Measurements from ENCODE around the gene TMPRSS6.

Gene TMPRSS6

GRCh38 chr22:37112084-37112728 lies 2.7 kb upstream of the TMPRSS6 start:
- DNase-seq, result peak in 1 of 3 experiments; percentile 2

- no peak for DNase-seq
These were observed 1.7 kb upstream of the TMPRSS6 start for GRCh38 chr22:37111156-37111717.

GRCh38 chr22:37107816-37108621 lies 1.5 kb downstream of the TMPRSS6 start:
- peak in 1 of 3 experiments; percentile 1 for DNase-seq

GRCh38 chr22:37105990-37106389 lies 3.5 kb downstream of the TMPRSS6 start:
- DNase-seq, result no peak

GRCh38 chr22:37105154-37105553 lies 4.4 kb downstream of the TMPRSS6 start:
- DNase-seq, result no peak

GRCh38 chr22:37103656-37104452 lies 5.7 kb downstream of the TMPRSS6 start:
- no peak for DNase-seq

- DNase-seq, result no peak
These were observed 6.4 kb downstream of the TMPRSS6 start for GRCh38 chr22:37103151-37103550.

GRCh38 chr22:37101311-37102066 lies 8.0 kb downstream of the TMPRSS6 start:
- no peak for DNase-seq

GRCh38 chr22:37100589-37101127 lies 8.9 kb downstream of the TMPRSS6 start:
- DNase-seq, result peak in 1 of 3 experiments; percentile 55

GRCh38 chr22:37098976-37099591 lies 10.4 kb downstream of the TMPRSS6 start:
- peak in 1 of 3 experiments; percentile 0 for DNase-seq

GRCh38 chr22:37097346-37097745 lies 12.2 kb downstream of the TMPRSS6 start:
- DNase-seq, result no peak

GRCh38 chr22:37095113-37095512 lies 14.4 kb downstream of the TMPRSS6 start:
- no peak for DNase-seq

- DNase-seq, result no peak
These were observed 15.3 kb downstream of the TMPRSS6 start for GRCh38 chr22:37094239-37094638.

- DNase-seq, result no peak
These were observed 16.5 kb downstream of the TMPRSS6 start for GRCh38 chr22:37092997-37093396.

- DNase-seq, result no peak
These were observed 17.5 kb downstream of the TMPRSS6 start for GRCh38 chr22:37091994-37092393.

GRCh38 chr22:37090920-37091695 lies 18.4 kb downstream of the TMPRSS6 start:
- DNase-seq, result no peak

- no peak for DNase-seq
These were observed 20.1 kb downstream of the TMPRSS6 start for GRCh38 chr22:37089434-37089833.

GRCh38 chr22:37088750-37089408 lies 20.6 kb downstream of the TMPRSS6 start:
- DNase-seq, result no peak

- DNase-seq, result peak in 2 of 3 experiments; percentile 1 to 9
These were observed 21.4 kb downstream of the TMPRSS6 start for GRCh38 chr22:37088108-37088605.

- DNase-seq, result no peak
These were observed 23.3 kb downstream of the TMPRSS6 start for GRCh38 chr22:37086184-37086583.

Measured in NCI-H1417 (cell line).